Peyer's patch (tissue), 4 donors: ENCODE measurements around the gene C1orf105.
A peak's percentile ranks its signal among the peaks of the same experiment; 100 is the strongest.

Experiments
- POLR2A ChIP-seq, 2 donors: fragments of 450-650 bp; IDR thresholded peaks; one replicate each; pipeline ENCODE4 v1.5.1; 2017; ENCODE audit warnings: antibody characterized with exemption in 2 of 2, mild to moderate bottlenecking in 2 of 2, moderate library complexity in 2 of 2
- TF ChIP-seq, protein P1 (sequence below), 6 experiments: fragments of 450-650 bp in 4 of 6; fragments of 200-600 bp in 2 of 6; sonication (generic) in 1 of 6; IDR thresholded peaks; one replicate each; pipeline ENCODE4 v1.5.1; 2017 to 2019; ENCODE audit warnings: antibody characterized with exemption in 6 of 6, mild to moderate bottlenecking in 3 of 6, moderate library complexity in 1 of 6

DNA sequence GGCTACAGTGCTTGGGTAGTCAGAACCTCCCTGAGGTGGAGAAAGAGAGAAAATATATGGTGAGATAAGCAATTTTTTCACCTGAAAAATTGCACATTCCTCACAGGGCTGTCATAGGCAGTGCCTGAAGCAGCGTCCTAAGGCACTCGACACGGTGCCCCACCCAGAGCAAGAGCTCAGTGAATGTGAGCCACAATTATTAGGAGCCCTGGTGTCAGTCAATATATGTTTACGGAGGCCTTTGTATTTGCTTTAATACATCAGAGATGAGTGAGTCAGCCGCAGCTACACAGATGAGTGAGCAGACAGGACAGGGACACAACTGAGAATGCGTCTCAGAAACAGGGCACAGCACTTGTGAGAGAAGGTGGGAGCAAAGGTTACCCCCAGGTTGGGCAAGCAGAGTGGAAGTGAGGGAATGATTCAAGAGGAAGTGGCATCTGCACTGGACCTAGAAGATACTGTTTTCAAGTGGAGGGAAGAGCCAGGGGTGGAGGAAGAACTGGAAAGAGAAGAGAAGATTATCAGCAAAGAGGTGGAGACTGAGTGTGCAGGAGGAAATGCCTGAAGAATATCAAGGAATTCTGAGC is 28.6 kb downstream of the C1orf105 start:
- TF ChIP-seq, protein P1, sequence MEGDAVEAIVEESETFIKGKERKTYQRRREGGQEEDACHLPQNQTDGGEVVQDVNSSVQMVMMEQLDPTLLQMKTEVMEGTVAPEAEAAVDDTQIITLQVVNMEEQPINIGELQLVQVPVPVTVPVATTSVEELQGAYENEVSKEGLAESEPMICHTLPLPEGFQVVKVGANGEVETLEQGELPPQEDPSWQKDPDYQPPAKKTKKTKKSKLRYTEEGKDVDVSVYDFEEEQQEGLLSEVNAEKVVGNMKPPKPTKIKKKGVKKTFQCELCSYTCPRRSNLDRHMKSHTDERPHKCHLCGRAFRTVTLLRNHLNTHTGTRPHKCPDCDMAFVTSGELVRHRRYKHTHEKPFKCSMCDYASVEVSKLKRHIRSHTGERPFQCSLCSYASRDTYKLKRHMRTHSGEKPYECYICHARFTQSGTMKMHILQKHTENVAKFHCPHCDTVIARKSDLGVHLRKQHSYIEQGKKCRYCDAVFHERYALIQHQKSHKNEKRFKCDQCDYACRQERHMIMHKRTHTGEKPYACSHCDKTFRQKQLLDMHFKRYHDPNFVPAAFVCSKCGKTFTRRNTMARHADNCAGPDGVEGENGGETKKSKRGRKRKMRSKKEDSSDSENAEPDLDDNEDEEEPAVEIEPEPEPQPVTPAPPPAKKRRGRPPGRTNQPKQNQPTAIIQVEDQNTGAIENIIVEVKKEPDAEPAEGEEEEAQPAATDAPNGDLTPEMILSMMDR (IDR thresholded peaks at IDR 0.05), result peak in 1 of 6 experiments; percentile 2
- peak in 1 of 2 donors; percentile 69 for TF ChIP-seq POLR2A (IDR thresholded peaks at IDR 0.05)
